Measurements from ENCODE around the gene OR2T2. TPM values are rescaled to one million over a fixed set of nuclear protein-coding genes. Genes with fewer than 3 reads are reported as not detected.
"Not testable (repeated sequence)": the region's sequence is repeated elsewhere in the genome, so short reads cannot be mapped to it uniquely, and the experiment has no call there.

OR2T2 gene
- total RNA-seq: not detected

- H3K9me3 Mint-ChIP-seq; H3K4me1 Mint-ChIP-seq (ENCODE audit: low read depth); H3K27me3 Mint-ChIP-seq (ENCODE audit: low read depth); ATAC-seq; DNase-seq; H3K36me3 Mint-ChIP-seq (ENCODE audit: insufficient read depth); H3K4me3 Mint-ChIP-seq: not testable (repeated sequence)
Observed at GRCh38 chr1:248445399-248445798, at the start of gene OR2T2. OR2T2 (plus strand) TSS chr1:248445637; CDS start chr1:248452798, 7,161 bp downstream.

DNA sequence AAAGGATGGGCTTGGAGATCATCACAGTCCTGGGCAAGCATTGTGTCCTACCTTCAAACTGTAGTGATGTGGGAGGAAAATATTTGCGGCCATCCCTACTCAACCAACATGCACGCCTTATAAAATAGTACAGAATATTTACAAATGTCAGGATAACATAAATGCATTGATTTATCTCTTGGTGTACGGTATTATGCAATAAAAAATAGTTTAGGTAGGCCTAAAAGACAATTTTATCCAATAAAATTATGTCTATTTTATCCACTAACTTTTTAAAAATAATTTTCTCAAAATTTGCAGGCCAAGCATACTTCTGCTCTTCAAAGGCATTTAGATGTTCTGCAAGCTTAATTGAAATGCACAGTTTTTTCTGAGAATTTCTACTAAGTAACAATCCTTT is 42.7 kb upstream of the OR2T2 start, which contains the start of gene OR2T1:
Gene OR2T1 (plus strand): TSS at position 301 of the 400 bp plus-strand sequence. CDS start 3,100 bp downstream, outside the sequence.
- no peak for DNase-seq
- no peaks in the 10 kb centered on the region for H3K4me1 Mint-ChIP-seq (ENCODE audit: low read depth)
- no peaks in the 10 kb centered on the region for H3K27me3 Mint-ChIP-seq (ENCODE audit: low read depth)
- no peaks in the 10 kb centered on the region for H3K36me3 Mint-ChIP-seq (ENCODE audit: insufficient read depth)
- no peak within 1 kb of the TSS for H3K4me3 Mint-ChIP-seq
- no peak for ATAC-seq
- H3K9me3 Mint-ChIP-seq: peaks cover 3% of the 10 kb centered on the region

- Mint-ChIP-seq H3K4me1 (ENCODE audit: low read depth) (no peaks in the 10 kb centered on the region), H3K4me3 (no peak overlapping the region), H3K9me3 (peaks cover 3% of the 10 kb centered on the region), H3K36me3 (ENCODE audit: insufficient read depth) (no peaks in the 10 kb centered on the region), H3K27me3 (ENCODE audit: low read depth) (no peaks in the 10 kb centered on the region)
- ATAC-seq (no peak), DNase-seq (no peak)
Observed at GRCh38 chr1:248404024-248404423, 41.4 kb upstream of the OR2T2 start.

DNA sequence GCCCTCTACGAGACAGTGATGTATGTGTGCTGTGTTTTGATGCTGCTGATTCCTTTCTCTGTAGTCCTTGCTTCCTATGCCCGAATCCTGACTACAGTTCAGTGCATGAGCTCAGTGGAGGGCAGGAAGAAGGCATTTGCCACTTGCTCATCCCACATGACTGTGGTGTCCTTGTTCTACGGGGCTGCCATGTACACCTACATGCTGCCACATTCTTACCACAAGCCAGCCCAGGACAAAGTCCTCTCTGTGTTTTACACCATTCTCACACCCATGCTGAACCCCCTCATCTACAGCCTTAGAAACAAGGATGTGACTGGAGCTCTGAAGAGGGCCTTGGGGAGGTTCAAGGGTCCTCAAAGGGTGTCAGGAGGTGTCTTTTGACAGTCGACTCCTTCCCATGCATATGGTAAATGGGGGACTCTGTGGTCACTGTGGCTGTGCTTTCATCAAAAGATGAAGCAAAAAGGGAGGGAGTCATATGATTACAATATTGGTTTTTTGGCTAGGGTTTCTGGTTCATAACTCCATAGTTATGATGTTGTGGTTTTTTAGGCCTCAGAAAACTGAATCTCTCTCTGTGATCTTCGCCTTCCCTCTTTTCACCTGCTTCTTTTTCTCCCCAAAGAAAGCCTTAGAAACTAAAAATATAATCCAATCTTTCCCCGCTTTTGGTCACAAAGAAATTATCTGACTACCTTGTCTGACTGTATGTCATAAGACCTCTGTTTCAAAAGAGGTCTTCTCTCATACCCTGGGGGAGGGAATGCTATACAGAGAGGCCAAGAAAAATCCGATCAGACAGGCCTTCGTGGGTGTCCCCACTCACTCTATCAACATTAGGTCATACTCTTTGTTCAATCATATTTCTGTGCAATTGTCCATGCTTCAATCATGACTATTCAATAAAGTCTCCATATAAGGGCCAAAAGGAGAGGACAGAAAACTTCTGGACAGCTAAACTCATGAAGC is 38.4 kb upstream of the OR2T2 start:
- no peak overlapping the region for H3K4me3 Mint-ChIP-seq
- DNase-seq (no peak), ATAC-seq (no peak)
- H3K36me3 Mint-ChIP-seq (ENCODE audit: insufficient read depth): peaks cover 3% of the 10 kb centered on the region
- no peaks in the 10 kb centered on the region for H3K27me3 Mint-ChIP-seq (ENCODE audit: low read depth)
- H3K4me1 Mint-ChIP-seq (ENCODE audit: low read depth): no peaks in the 10 kb centered on the region
- peaks cover 25% of the 10 kb centered on the region for H3K9me3 Mint-ChIP-seq

- Mint-ChIP-seq H3K4me1 (ENCODE audit: low read depth) (peaks cover 29% of the 10 kb centered on the region), H3K27me3 (ENCODE audit: low read depth) (no peaks in the 10 kb centered on the region), H3K4me3 (no peak overlapping the region), H3K36me3 (ENCODE audit: insufficient read depth) (no peaks in the 10 kb centered on the region), H3K9me3 (peaks cover 10% of the 10 kb centered on the region)
- ATAC-seq: no peak
- no peak for DNase-seq
Observed at GRCh38 chr1:248416226-248416625, 29.2 kb upstream of the OR2T2 start.

DNA sequence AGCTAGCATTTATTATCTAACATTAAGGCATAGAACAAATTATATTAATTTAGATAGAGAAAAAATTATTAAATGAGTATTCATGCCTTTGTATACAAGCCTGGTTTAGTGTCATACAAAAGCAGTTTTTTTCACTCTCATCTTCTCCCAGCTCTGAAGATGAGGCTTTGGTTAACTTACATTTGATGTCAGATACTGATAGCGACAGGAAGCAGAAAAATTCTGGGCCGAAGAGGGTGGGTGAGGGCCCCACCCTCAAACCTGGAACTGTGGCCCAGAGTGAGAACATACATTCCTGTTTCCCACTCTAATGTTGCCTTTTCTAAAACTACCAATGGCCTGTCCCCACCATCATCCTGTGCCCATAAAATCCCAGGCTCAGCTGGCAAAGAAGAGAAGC is 27.6 kb upstream of the OR2T2 start:
- ATAC-seq (no peak), DNase-seq (no peak)
- Mint-ChIP-seq H3K4me3 (no peak overlapping the region), H3K27me3 (ENCODE audit: low read depth) (no peaks in the 10 kb centered on the region), H3K36me3 (ENCODE audit: insufficient read depth) (no peaks in the 10 kb centered on the region), H3K4me1 (ENCODE audit: low read depth) (peaks cover 29% of the 10 kb centered on the region), H3K9me3 (peaks cover 14% of the 10 kb centered on the region)

DNA sequence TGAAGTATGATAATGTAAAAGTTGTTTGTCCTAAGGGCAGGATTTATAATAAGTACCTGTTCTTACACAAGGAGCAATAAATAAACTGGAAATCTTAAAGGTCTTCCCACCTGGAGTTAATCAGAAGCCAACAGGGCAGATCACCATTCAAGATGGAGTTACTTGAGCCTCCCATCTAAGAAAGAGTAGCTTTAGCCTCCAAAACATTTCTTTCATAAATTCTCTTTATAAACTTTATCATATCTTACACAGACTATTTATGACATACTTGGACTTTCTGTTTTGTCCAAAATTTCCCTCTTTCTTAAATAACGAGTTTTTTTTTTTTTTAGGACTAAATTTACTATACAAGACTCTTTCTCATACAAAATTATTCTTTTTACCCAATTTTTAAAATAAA is 24.1 kb upstream of the OR2T2 start:
- no peak for DNase-seq
- H3K27me3 Mint-ChIP-seq (ENCODE audit: low read depth): no peaks in the 10 kb centered on the region
- peaks cover 22% of the 10 kb centered on the region for H3K4me1 Mint-ChIP-seq (ENCODE audit: low read depth)
- H3K4me3 Mint-ChIP-seq: no peak overlapping the region
- H3K9me3 Mint-ChIP-seq: peaks cover 14% of the 10 kb centered on the region
- no peak for ATAC-seq
- no peaks in the 10 kb centered on the region for H3K36me3 Mint-ChIP-seq (ENCODE audit: insufficient read depth)

- H3K4me3 Mint-ChIP-seq: not testable (repeated sequence)
Observed at GRCh38 chr1:248427526-248428191, 17.8 kb upstream of the OR2T2 start.

GRCh38 chr1:248428192-248428533 is 17.3 kb upstream of the OR2T2 start:
- not testable (repeated sequence) for DNase-seq

More at GRCh38 chr1:248427526-248428191, 17.8 kb upstream of the OR2T2 start:
- not testable (repeated sequence) for H3K27me3 Mint-ChIP-seq (ENCODE audit: low read depth); H3K36me3 Mint-ChIP-seq (ENCODE audit: insufficient read depth); H3K9me3 Mint-ChIP-seq; DNase-seq; H3K4me1 Mint-ChIP-seq (ENCODE audit: low read depth); ATAC-seq

GRCh38 chr1:248431683-248432082 is 13.8 kb upstream of the OR2T2 start:
- ATAC-seq; H3K4me1 Mint-ChIP-seq (ENCODE audit: low read depth); H3K36me3 Mint-ChIP-seq (ENCODE audit: insufficient read depth): not testable (repeated sequence)

More at GRCh38 chr1:248428192-248428533, 17.3 kb upstream of the OR2T2 start:
- H3K4me3 Mint-ChIP-seq; H3K27me3 Mint-ChIP-seq (ENCODE audit: low read depth); ATAC-seq; H3K36me3 Mint-ChIP-seq (ENCODE audit: insufficient read depth); H3K9me3 Mint-ChIP-seq; H3K4me1 Mint-ChIP-seq (ENCODE audit: low read depth): not testable (repeated sequence)

DNA sequence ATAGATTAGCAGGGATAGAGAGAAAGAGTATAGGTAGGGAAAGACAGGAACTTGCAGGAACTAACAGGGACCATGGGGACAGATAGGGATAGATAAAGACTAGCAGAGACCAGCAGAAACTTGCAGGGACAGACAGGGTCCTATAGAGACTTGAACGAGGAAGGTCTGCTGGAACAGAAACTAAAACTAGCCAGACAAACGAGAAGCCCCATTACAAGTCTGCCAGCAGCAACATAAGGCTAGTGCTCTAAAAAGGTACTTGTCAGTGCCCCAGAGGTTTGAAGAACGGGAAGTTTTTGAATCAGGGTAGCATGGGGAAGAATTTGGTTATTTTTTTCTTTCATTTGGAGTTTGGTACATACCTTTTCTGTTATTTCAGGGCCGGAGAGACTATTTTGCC is 13.2 kb upstream of the OR2T2 start:
- not testable (repeated sequence) for DNase-seq; H3K9me3 Mint-ChIP-seq; H3K36me3 Mint-ChIP-seq (ENCODE audit: insufficient read depth); H3K4me1 Mint-ChIP-seq (ENCODE audit: low read depth); H3K4me3 Mint-ChIP-seq; ATAC-seq; H3K27me3 Mint-ChIP-seq (ENCODE audit: low read depth)

More at GRCh38 chr1:248431683-248432082, 13.8 kb upstream of the OR2T2 start:
- DNase-seq; H3K9me3 Mint-ChIP-seq; H3K4me3 Mint-ChIP-seq; H3K27me3 Mint-ChIP-seq (ENCODE audit: low read depth): not testable (repeated sequence)

- not testable (repeated sequence) for H3K27me3 Mint-ChIP-seq (ENCODE audit: low read depth); H3K36me3 Mint-ChIP-seq (ENCODE audit: insufficient read depth); H3K4me3 Mint-ChIP-seq; ATAC-seq; H3K9me3 Mint-ChIP-seq; DNase-seq; H3K4me1 Mint-ChIP-seq (ENCODE audit: low read depth)
Observed at GRCh38 chr1:248433811-248434415, 11.5 kb upstream of the OR2T2 start.

DNA sequence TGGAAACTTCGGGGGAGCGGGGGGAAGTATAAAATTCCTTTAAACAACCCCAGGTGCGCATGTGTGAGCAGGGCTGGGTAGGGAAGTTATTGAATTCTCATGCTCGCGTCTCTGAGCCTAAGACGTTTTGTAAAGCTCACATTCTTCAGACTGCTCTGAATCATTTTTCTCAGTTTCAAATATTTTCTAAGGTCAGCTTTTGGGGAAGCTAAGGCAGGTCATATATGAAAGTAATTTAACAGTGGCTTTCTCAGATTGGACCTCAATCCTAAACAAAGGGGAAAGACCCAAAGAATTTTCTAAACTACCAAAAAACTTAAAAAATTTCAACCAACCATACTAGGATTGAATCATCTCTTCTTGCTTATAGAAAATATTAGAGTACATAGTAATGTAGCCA is 10.5 kb upstream of the OR2T2 start:
- H3K27me3 Mint-ChIP-seq (ENCODE audit: low read depth); H3K4me1 Mint-ChIP-seq (ENCODE audit: low read depth); ATAC-seq; H3K4me3 Mint-ChIP-seq; H3K36me3 Mint-ChIP-seq (ENCODE audit: insufficient read depth); H3K9me3 Mint-ChIP-seq; DNase-seq: not testable (repeated sequence)

DNA sequence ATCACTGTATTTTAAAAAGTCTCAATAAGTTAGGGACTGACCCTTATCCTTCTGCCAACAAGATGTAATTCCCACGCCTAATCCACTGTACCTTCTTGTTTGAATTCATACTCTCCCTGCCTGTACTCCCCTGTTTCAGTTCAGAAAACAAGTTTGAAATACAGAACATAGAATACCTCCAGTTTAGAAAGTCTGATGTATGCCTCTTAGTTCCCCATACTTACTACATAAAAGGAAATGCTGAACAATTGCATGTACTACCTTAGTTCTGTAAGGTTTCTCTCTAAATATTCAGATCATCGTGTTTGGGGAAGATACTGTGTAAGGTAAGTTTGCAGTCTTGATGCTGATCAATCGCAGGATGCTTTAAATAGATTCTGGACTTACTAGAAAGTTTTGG is 9.1 kb upstream of the OR2T2 start:
- ATAC-seq; H3K9me3 Mint-ChIP-seq; H3K4me1 Mint-ChIP-seq (ENCODE audit: low read depth): not testable (repeated sequence)

More for the DNA sequence above, 9.1 kb upstream of the OR2T2 start:
- H3K36me3 Mint-ChIP-seq (ENCODE audit: insufficient read depth); DNase-seq; H3K4me3 Mint-ChIP-seq; H3K27me3 Mint-ChIP-seq (ENCODE audit: low read depth): not testable (repeated sequence)

All from activated T-cell treated with anti-CD3 and anti-CD28 coated beads, Interleukin-2, amount 50 U/mL, for 4 hours (primary cell).